ENCODE results near the gene UGT1A5. TPM values are rescaled to one million over a fixed set of nuclear protein-coding genes. Genes with fewer than 3 reads are reported as not detected.

UGT1A5 gene
- total RNA-seq, 4 donors from 2014 or later, result 0.56 to 3.2 (median 1.2) TPM

GRCh38 chr2:233803994-233804393, 91.3 kb downstream of the UGT1A5 start:
- DNase-seq (ENCODE audit: low spot score in 2 of 2), result peak in 1 of 2 donors; percentile 45
- Histone ChIP-seq H3K36me3 (no peaks in the 10 kb centered on the region), H3K27me3 (peaks cover 16% of the 10 kb centered on the region), H3K9me3 (no peaks in the 10 kb centered on the region), H3K4me1 (no peaks in the 10 kb centered on the region), H3K4me3 (no peak overlapping the region), H3K27ac (no peak overlapping the region)
- TF ChIP-seq EP300 (IDR thresholded peaks at IDR 0.05), result no peak
- TF ChIP-seq POLR2A (IDR thresholded peaks at IDR 0.05), result no peak
- TF ChIP-seq POLR2AphosphoS5 (IDR thresholded peaks at IDR 0.05), result no peak
- TF ChIP-seq, protein P1, sequence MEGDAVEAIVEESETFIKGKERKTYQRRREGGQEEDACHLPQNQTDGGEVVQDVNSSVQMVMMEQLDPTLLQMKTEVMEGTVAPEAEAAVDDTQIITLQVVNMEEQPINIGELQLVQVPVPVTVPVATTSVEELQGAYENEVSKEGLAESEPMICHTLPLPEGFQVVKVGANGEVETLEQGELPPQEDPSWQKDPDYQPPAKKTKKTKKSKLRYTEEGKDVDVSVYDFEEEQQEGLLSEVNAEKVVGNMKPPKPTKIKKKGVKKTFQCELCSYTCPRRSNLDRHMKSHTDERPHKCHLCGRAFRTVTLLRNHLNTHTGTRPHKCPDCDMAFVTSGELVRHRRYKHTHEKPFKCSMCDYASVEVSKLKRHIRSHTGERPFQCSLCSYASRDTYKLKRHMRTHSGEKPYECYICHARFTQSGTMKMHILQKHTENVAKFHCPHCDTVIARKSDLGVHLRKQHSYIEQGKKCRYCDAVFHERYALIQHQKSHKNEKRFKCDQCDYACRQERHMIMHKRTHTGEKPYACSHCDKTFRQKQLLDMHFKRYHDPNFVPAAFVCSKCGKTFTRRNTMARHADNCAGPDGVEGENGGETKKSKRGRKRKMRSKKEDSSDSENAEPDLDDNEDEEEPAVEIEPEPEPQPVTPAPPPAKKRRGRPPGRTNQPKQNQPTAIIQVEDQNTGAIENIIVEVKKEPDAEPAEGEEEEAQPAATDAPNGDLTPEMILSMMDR (IDR thresholded peaks at IDR 0.05), result no peak
- 60% methylated on average over 6 of the region's 8 CpGs for WGBS

DNA sequence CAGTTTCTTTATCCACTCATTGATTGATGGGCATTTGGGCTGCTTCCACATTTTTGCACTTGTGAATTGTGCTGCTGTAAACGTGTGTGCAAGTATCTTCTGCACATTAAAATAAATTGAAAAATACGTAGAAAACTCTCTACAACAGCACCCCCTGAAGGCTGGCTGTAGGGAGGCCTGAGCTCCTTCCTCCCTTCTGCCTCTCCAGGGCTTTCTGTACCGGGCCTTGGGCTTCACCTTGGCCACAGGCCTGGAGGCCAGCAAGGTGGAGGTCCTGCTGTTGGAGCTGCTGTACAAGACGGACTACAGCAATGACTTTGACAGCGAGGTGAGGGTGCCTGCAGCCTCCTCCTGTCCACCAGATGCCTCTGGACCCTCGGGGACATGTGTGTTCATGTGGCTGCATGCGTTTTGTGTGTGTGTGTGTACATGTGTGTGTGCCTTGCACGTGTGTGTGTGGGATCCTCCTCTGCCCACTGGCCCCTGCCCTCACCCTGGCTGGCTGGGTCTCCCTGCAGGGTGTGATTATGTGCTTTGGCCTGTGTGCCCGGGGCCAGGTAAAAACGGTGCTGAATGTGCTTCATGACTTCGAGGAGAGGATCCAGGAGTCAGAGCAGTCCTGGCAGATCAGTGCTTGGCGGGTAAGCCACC, 94.6 kb downstream of the UGT1A5 start:
- 86% methylated on average over 4 of the region's 12 CpGs for WGBS

DNA sequence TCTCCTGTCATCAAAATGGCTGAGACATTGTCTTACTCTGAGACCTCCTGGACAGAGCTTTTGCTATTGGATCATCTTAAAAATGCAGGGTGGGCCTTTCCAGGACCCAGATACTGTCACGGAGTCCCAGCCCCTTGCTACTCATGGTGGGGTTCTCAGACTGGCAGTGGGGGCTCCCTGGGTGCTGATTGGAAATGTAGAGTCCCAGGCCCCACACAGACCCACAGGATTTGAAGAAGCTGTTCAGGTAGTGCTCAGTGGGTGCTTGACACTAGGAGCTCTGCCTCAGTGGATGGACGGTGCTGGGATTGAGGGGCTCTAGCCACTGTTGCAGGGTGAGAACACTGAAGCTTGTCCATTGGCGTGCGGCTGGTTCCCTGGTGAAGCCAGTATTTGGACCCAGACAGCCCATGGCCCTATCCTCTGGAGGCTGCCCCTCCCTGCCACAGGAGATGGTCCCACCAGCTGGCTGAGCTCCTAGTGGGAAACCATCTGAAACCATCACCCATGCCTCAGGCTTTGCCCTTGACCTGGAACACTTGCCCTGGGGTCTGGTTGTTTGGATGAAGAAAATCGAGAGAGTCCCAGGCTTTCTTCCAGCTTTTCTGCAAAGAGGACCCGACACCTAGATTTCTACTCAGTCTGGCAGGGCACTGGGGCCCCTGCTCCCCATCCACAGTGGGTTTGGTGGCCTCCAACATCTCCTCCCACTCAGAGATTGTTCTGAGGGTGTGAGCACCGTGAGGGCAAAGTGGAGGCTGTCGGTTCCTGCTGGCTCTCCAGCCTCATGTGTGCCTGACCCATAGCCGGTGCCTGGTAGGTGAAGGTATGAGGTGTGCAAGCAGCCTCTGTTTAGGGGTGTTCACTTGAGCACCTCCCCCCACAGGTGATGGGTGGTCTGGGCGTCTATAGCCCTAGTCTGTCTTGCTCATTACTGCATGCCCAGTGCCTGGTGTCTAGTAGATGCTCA, 95.5 kb downstream of the UGT1A5 start:
- Histone ChIP-seq H3K27me3 (peaks cover 16% of the 10 kb centered on the region), H3K4me3 (no peak overlapping the region), H3K9me3 (no peaks in the 10 kb centered on the region), H3K27ac (no peak overlapping the region), H3K4me1 (no peaks in the 10 kb centered on the region), H3K36me3 (no peaks in the 10 kb centered on the region)
- no peak for TF ChIP-seq POLR2AphosphoS5 (IDR thresholded peaks at IDR 0.05)
- TF ChIP-seq POLR2A (IDR thresholded peaks at IDR 0.05), result no peak
- TF ChIP-seq EP300 (IDR thresholded peaks at IDR 0.05), result no peak
- TF ChIP-seq, protein P1 (IDR thresholded peaks at IDR 0.05), result no peak
- 82% methylated on average over 7 of the region's 10 CpGs for WGBS
- DNase-seq (ENCODE audit: low spot score in 2 of 2), result peak in 1 of 2 donors; percentile 61

More for the DNA sequence above, 94.6 kb downstream of the UGT1A5 start:
- H3K27me3 ChIP-seq, result peaks cover 16% of the 10 kb centered on the region
- no peaks in the 10 kb centered on the region for H3K4me1 ChIP-seq
- H3K27ac ChIP-seq, result no peak overlapping the region
- H3K36me3 ChIP-seq, result no peaks in the 10 kb centered on the region
- peak in 1 of 2 donors; percentile 34 for DNase-seq (ENCODE audit: low spot score in 2 of 2)
- H3K9me3 ChIP-seq, result no peaks in the 10 kb centered on the region
- TF ChIP-seq POLR2AphosphoS5 (IDR thresholded peaks at IDR 0.05) (no peak), POLR2A (IDR thresholded peaks at IDR 0.05) (no peak), EP300 (IDR thresholded peaks at IDR 0.05) (no peak)
- TF ChIP-seq, protein P1 (IDR thresholded peaks at IDR 0.05), result no peak
- no peak overlapping the region for H3K4me3 ChIP-seq

- H3K27me3 ChIP-seq, result peaks cover 12% of the 10 kb centered on the region
These were observed 97.7 kb downstream of the UGT1A5 start for GRCh38 chr2:233810385-233810784.

More at GRCh38 chr2:233810385-233810784, 97.7 kb downstream of the UGT1A5 start:
- H3K4me3 ChIP-seq, result no peak overlapping the region
- WGBS, result 81% methylated on average over 6 of the region's 6 CpGs
- TF ChIP-seq, protein P1 (IDR thresholded peaks at IDR 0.05), result no peak
- peak in 1 of 2 donors; percentile 57 for DNase-seq (ENCODE audit: low spot score in 2 of 2)
- no peaks in the 10 kb centered on the region for H3K36me3 ChIP-seq
- H3K4me1 ChIP-seq, result no peaks in the 10 kb centered on the region
- H3K27ac ChIP-seq, result no peak overlapping the region
- H3K9me3 ChIP-seq, result no peaks in the 10 kb centered on the region

All from suprapubic skin (tissue), 4 donors.